ENCODE measurements around the gene SAMD9L. TPM values are rescaled to one million over a fixed set of nuclear protein-coding genes. Genes with fewer than 3 reads are reported as not detected.

Gene SAMD9L
- total and polyA plus RNA-seq, 2 experiments from 2014 or later, result not detected

DNA sequence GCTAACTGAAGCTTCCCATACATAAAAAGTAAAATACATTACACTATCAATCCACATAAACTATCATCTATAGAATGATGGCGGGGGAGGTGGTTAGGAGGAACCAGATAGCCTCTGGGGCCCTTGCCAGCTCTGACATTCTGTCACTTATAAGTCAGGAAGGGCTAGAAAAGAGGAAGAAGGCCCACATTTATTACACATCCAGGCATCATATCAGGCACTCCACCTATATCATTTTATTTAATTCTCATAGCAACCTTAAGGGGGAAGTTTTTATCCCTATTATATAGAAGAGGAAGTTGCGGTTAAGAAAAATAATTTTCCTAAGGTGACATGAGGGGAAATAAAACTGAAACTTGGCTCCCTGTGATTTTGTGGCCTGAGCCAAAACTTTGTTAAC lies 48.2 kb upstream of the SAMD9L start (continued):
- TF ChIP-seq CTCF (conservative IDR thresholded peaks at IDR 0.05; ENCODE audit: low read depth in 2 of 2) (no peak), EZH2 (IDR thresholded peaks at IDR 0.05; ENCODE audit: low read depth, unreplicated experiment) (no peak), POLR2AphosphoS5 (IDR thresholded peaks at IDR 0.05; ENCODE audit: low read depth) (no peak)
- TF ChIP-seq, protein P1, sequence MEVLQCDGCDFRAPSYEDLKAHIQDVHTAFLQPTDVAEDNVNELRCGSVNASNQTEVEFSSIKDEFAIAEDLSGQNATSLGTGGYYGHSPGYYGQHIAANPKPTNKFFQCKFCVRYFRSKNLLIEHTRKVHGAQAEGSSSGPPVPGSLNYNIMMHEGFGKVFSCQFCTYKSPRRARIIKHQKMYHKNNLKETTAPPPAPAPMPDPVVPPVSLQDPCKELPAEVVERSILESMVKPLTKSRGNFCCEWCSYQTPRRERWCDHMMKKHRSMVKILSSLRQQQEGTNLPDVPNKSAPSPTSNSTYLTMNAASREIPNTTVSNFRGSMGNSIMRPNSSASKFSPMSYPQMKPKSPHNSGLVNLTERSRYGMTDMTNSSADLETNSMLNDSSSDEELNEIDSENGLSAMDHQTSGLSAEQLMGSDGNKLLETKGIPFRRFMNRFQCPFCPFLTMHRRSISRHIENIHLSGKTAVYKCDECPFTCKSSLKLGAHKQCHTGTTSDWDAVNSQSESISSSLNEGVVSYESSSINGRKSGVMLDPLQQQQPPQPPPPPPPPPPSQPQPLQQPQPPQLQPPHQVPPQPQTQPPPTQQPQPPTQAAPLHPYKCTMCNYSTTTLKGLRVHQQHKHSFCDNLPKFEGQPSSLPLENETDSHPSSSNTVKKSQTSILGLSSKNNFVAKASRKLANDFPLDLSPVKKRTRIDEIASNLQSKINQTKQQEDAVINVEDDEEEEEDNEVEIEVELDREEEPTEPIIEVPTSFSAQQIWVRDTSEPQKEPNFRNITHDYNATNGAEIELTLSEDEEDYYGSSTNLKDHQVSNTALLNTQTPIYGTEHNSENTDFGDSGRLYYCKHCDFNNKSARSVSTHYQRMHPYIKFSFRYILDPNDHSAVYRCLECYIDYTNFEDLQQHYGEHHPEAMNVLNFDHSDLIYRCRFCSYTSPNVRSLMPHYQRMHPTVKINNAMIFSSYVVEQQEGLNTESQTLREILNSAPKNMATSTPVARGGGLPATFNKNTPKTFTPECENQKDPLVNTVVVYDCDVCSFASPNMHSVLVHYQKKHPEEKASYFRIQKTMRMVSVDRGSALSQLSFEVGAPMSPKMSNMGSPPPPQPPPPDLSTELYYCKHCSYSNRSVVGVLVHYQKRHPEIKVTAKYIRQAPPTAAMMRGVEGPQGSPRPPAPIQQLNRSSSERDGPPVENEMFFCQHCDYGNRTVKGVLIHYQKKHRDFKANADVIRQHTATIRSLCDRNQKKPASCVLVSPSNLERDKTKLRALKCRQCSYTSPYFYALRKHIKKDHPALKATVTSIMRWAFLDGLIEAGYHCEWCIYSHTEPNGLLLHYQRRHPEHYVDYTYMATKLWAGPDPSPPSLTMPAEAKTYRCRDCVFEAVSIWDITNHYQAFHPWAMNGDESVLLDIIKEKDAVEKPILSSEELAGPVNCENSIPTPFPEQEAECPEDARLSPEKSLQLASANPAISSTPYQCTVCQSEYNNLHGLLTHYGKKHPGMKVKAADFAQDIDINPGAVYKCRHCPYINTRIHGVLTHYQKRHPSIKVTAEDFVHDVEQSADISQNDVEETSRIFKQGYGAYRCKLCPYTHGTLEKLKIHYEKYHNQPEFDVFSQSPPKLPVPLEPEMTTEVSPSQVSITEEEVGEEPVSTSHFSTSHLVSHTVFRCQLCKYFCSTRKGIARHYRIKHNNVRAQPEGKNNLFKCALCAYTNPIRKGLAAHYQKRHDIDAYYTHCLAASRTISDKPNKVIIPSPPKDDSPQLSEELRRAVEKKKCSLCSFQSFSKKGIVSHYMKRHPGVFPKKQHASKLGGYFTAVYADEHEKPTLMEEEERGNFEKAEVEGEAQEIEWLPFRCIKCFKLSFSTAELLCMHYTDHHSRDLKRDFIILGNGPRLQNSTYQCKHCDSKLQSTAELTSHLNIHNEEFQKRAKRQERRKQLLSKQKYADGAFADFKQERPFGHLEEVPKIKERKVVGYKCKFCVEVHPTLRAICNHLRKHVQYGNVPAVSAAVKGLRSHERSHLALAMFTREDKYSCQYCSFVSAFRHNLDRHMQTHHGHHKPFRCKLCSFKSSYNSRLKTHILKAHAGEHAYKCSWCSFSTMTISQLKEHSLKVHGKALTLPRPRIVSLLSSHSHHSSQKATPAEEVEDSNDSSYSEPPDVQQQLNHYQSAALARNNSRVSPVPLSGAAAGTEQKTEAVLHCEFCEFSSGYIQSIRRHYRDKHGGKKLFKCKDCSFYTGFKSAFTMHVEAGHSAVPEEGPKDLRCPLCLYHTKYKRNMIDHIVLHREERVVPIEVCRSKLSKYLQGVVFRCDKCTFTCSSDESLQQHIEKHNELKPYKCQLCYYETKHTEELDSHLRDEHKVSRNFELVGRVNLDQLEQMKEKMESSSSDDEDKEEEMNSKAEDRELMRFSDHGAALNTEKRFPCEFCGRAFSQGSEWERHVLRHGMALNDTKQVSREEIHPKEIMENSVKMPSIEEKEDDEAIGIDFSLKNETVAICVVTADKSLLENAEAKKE (CRISPR knock-in tag; IDR thresholded peaks at IDR 0.05), result no peak

DNA sequence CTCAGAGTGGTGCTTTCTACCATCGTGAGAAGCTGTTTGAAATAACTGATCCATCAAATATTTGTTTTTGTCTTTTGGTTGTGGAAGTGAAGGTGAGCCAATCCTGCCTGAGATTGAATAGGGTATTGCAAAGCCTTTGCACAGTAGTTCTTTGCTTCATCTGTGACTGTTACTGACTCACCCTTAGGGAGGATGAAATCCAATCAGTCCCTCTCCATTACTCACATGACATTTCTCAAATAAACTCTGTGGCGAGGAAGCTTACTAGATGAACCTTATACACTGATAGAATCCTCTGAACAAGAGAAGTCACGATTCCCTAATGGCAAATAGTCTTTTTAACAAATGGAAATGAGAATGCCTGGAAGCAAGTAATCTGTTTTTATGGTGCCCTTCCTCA lies 46.2 kb upstream of the SAMD9L start:
- DNase-seq (ENCODE audit: low spot score) (no peak), ATAC-seq (no peak)
- Histone ChIP-seq H3K4me3 (no peak overlapping the region), H2AFZ (no peak overlapping the region), H3K27me3 (ENCODE audit: insufficient read depth) (no peaks in the 10 kb centered on the region), H3K4me2 (no peak overlapping the region), H3K27ac (ENCODE audit: low read depth) (no peak overlapping the region), H3K4me1 (ENCODE audit: insufficient read depth) (no peaks in the 10 kb centered on the region), H3F3A (replicated peaks; ENCODE audit: low read depth) (no peaks in the 10 kb centered on the region), H4K20me1 (replicated peaks; ENCODE audit: insufficient read depth) (no peaks in the 10 kb centered on the region), H3K36me3 (ENCODE audit: insufficient read depth) (no peaks in the 10 kb centered on the region), H3K9me2 (ENCODE audit: insufficient read depth) (no peaks in the 10 kb centered on the region), H3K79me2 (replicated peaks; ENCODE audit: insufficient read depth) (no peaks in the 10 kb centered on the region)
- no peak overlapping the region for H3K27ac Mint-ChIP-seq
- H3K36me3 Mint-ChIP-seq (ENCODE audit: low read depth), result no peaks in the 10 kb centered on the region
- no peak overlapping the region for H3K4me3 Mint-ChIP-seq
- H3K9me3 Mint-ChIP-seq, result no peaks in the 10 kb centered on the region
- no peaks in the 10 kb centered on the region for H3K27me3 Mint-ChIP-seq (ENCODE audit: insufficient read depth, low read depth, poor library complexity)
- no peaks in the 10 kb centered on the region for H3K4me1 Mint-ChIP-seq
- TF ChIP-seq, protein P1 (CRISPR knock-in tag; IDR thresholded peaks at IDR 0.05), result no peak
- TF ChIP-seq CREB1 (CRISPR knock-in tag; IDR thresholded peaks at IDR 0.05; ENCODE audit: low read depth) (no peak), NANOG (IDR thresholded peaks at IDR 0.05; ENCODE audit: borderline replicate concordance) (no peak), ZNF331 (CRISPR knock-in tag; IDR thresholded peaks at IDR 0.05; ENCODE audit: low read depth) (no peak)

Data from GM23338 (cell line).